Measurements from ENCODE around the gene DSP.

DSP gene

GRCh38 chr6:7594579-7595125 is 53.2 kb downstream of the DSP start:
- DNase-seq, result no peak

- no peak for DNase-seq
Observed at GRCh38 chr6:7604003-7604402, 62.5 kb downstream of the DSP start.

- no peak for DNase-seq
Observed at GRCh38 chr6:7604506-7604905, 63.0 kb downstream of the DSP start.

- DNase-seq, result peak; percentile 73
Observed at GRCh38 chr6:7615611-7616383, 74.3 kb downstream of the DSP start.

DNA sequence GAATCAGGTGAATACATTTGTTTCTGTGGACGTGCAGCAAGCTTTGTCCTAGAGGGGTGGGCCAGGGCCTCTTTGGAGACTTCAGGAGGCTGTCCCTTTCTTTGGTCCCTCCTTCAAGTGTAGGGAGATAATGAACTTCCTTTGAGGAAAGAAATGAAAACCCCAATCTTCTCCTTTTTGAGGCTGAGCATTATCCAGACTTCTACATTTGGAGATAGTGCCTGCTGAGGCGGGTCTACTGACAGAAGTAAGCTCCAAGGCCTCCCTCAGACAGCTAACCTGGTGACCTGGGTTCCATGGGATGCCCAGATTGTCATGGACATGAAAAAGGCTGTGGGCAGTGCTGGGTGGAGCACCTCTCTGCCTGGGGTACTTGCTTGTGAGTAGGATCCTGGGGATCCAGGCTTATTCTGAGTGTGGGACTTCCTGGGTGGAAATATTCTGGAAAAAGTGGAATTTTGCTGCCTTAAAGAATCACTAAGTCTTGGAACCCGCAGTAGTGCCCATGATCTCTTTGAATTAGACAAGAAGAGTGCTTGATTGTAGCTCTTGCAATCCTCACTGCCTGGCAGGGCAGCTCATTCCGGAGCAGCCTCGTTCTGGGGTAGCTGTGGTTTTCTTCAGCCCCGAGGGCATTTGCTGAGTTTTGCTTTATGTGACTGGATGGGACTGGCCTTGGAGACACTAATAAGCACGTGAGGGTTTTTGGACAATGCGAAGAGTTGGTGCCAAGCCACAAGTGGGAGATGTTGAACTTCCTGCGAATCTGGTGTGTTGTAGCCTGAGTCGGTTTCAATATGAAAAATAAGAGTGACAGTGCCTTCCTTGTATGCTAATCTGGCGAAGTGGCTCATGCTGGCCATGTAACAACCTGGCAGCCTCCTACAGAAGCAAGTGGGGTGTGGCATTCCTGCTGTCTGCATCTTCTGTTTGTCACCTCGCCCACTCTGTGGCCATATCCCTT is 76.6 kb downstream of the DSP start:
- DNase-seq, result peak; percentile 25

DNA sequence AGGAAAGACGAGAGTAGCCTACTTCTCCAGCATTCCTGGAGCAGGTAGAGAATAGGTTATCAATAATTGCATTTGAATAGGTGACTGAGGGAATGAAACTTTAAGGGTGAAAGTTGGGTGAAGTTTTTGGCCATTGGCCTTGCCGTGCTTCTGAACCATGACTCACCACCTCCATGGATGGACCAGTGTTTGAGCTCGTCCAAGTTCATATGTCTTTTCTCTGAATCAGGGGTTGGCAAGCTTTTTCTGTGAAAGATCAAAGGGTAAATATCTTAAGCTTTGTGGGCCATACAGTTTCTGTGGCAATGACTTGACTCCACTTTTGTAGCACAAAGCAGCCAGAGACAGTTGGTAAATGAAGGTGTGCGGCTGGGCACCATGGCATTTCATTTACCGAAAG is 80.3 kb downstream of the DSP start:
- DNase-seq, result no peak

DNA sequence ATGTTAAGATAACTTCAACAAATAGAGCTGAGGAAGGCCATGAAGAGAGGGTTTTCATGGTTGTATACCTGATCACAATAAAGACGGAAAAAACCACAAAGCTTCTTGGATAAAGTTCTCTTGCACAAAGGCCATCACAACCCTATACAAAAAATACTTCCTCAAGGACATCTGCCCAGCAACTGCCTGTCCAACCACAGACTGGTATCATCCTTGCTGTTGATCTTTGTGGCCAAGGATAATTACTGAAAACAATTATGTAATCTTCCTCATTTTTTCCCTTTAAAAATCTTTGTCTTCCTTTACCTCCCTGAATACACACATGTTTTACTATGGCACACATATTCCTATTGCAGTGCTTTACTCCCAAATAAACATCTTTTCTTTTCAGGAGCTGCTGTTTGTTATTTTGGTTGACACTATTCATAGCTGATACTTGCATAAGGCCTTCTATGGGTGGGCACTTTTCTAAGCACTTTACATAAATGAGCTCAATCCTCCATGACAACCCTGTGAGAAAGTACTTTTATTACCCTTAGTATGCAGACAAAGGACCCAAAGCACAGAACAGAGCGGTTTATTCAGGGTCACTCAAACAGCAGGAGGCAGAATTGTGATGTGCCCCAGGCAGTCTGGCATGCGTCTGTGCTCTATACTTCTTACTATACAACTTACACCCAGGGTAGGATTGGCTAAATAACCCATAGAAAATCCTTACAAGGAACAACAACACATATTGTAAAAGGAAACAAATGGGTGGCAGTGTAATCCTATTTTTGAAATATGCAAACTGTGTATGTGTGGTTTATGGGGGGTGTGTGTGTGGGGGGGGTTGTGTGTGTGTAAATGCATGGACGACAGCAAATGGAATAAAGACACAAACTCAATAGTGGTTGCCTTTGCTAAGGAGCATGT is 83.6 kb downstream of the DSP start:
- DNase-seq, result no peak

- DNase-seq, result no peak
Observed at GRCh38 chr6:7628479-7628878, 87.0 kb downstream of the DSP start.

- DNase-seq, result no peak
Observed at GRCh38 chr6:7628909-7629308, 87.4 kb downstream of the DSP start.

DNA sequence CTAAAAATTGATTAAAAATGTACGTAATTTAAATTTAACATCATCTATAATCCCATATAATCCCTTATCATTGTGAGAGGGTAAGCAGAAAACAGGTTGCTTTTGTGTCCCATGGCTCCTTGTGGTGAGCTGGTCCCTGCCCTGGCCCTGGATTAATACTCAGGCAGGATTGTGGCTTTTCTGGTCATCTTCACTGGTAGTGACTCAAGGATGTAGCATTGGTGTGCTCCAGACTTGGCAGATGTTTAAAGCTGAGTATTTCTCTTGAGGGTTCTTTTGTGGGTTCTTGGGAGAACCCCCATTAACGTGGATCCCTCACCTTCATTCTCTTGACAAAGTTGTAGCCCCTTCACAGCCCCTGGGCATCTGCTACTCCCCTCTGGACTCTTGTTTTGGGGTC is 87.8 kb downstream of the DSP start:
- DNase-seq, result no peak

GRCh38 chr6:7630792-7631191 is 89.3 kb downstream of the DSP start:
- no peak for DNase-seq

DNA sequence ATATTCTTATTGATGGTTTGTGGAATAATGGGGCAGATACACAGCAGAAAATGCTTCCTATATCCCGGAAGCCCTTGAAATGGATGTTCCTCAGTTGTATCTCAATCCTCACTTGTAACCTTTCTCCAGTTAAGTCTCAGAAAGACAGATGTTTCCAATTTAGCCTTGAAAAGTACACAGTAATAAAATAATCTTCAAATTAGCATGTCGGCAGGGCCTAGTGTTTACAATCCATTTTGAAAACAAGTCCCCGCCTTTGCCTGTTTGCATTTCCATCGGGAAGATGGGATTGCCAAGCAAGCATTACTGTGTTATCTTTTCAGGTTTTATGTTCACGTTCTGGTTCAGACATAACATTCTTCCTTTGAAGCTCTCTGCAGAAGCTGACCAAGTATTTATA is 90.0 kb downstream of the DSP start:
- no peak for DNase-seq

- DNase-seq, result no peak
Observed at GRCh38 chr6:7632501-7633290, 91.2 kb downstream of the DSP start.

- DNase-seq, result no peak
Observed at GRCh38 chr6:7633361-7633760, 91.9 kb downstream of the DSP start.

DNA sequence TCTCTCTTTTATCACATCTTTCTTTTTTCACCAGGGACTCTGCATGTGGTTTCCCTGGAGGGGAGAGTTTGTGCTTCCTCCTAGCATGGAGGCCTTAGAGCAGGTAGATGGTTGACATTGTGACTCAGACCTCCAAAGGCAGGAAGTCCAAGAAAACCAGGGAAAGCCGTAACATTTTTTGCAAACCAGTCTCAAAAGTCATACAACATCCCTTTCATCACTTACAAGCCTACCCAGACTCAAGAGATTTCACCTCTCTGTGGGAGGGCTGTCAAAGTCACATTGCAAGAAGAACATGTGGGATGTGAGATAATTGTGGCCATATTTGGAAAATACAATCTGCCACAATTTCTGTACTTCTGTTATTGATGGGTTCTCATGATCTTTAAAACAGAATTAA is 94.7 kb downstream of the DSP start:
- no peak for DNase-seq

Data from hematopoietic multipotent progenitor cell treated with erythropoietin and hydrocortisone succinate and interleukin-3 and kit ligand, for 8 days (in vitro differentiated cells).